ENCODE results near the gene CCNF.

Gene CCNF

GRCh38 chr16:2499454-2499853, 70.2 kb downstream of the CCNF start:
- Histone ChIP-seq H3K27me3 (no peaks in the 10 kb centered on the region), H3K36me3 (peaks cover 0 to 22% (median 4%) of the 10 kb centered on the region in 3 donors), H3K9me3 (no peaks in the 10 kb centered on the region), H3K4me3 (no peak overlapping the region), H3K4me1 (peaks cover 0 to 59% (median 19%) of the 10 kb centered on the region in 4 donors), H3K27ac (no peak overlapping the region)
- intact Hi-C loops (cut with DNase I; ENCODE audit: low total_unique reads): no loop called here
- no peak for TF ChIP-seq CTCF (IDR thresholded peaks at IDR 0.05)
- no peak for DNase-seq

GRCh38 chr16:2499890-2500429, 70.7 kb downstream of the CCNF start:
- H3K4me1 ChIP-seq: peaks cover 0 to 59% (median 19%) of the 10 kb centered on the region in 4 donors
- H3K9me3 ChIP-seq: no peaks in the 10 kb centered on the region
- H3K27me3 ChIP-seq: no peaks in the 10 kb centered on the region
- H3K27ac ChIP-seq: no peak overlapping the region
- no peak for TF ChIP-seq CTCF (IDR thresholded peaks at IDR 0.05)
- no peak for DNase-seq
- peaks cover 0 to 22% (median 4%) of the 10 kb centered on the region in 3 donors for H3K36me3 ChIP-seq
- no peak overlapping the region for H3K4me3 ChIP-seq
- intact Hi-C loops (cut with DNase I; ENCODE audit: low total_unique reads): loop anchor here (2.0 to 5.0 kb wide), 2 partner anchors 73 to 159 kb away; partner anchors contain the start of genes ABCA3 and CCNF

- intact Hi-C loops (cut with DNase I; ENCODE audit: low total_unique reads): loop anchor here (2.0 to 5.0 kb wide), 2 partner anchors 73 to 160 kb away; partner anchors contain the start of genes ABCA3 and CCNF
- peaks cover 0 to 22% (median 4%) of the 10 kb centered on the region in 3 donors for H3K36me3 ChIP-seq
- TF ChIP-seq CTCF (IDR thresholded peaks at IDR 0.05): no peak
- H3K27me3 ChIP-seq: no peaks in the 10 kb centered on the region
- no peak for DNase-seq
- H3K9me3 ChIP-seq: no peaks in the 10 kb centered on the region
- peaks cover 0 to 59% (median 19%) of the 10 kb centered on the region in 4 donors for H3K4me1 ChIP-seq
- no peak overlapping the region for H3K27ac ChIP-seq
- no peak overlapping the region for H3K4me3 ChIP-seq
These were observed 71.2 kb downstream of the CCNF start for GRCh38 chr16:2500430-2500917.

- peaks cover 0 to 19% (median 3%) of the 10 kb centered on the region in 3 donors for H3K36me3 ChIP-seq
- peaks cover 0 to 59% (median 19%) of the 10 kb centered on the region in 4 donors for H3K4me1 ChIP-seq
- peak; percentile 98 to 99 for TF ChIP-seq CTCF (IDR thresholded peaks at IDR 0.05)
- H3K4me3 ChIP-seq: peak overlapping the region in 1 of 2 donors; percentile 35
- H3K27me3 ChIP-seq: no peaks in the 10 kb centered on the region
- no peaks in the 10 kb centered on the region for H3K9me3 ChIP-seq
- no peak overlapping the region for H3K27ac ChIP-seq
- intact Hi-C loops (cut with DNase I; ENCODE audit: low total_unique reads): loop anchor here (2.0 to 5.0 kb wide), 2 partner anchors 74 to 160 kb away; partner anchors contain the start of genes ABCA3 and CCNF
- DNase-seq: peak; percentile 79 to 87
These were observed 71.9 kb downstream of the CCNF start for GRCh38 chr16:2500918-2501750.

- Histone ChIP-seq H3K36me3 (peaks cover 0 to 9% (median 0%) of the 10 kb centered on the region in 3 donors), H3K4me3 (no peak overlapping the region), H3K9me3 (no peaks in the 10 kb centered on the region), H3K4me1 (peaks cover 0 to 48% (median 17%) of the 10 kb centered on the region in 4 donors), H3K27me3 (no peaks in the 10 kb centered on the region), H3K27ac (no peak overlapping the region)
- TF ChIP-seq CTCF (IDR thresholded peaks at IDR 0.05): no peak
- DNase-seq: no peak
- intact Hi-C loops (cut with DNase I; ENCODE audit: low total_unique reads): loop anchor here (2.0 to 5.0 kb wide), 2 partner anchors 75 to 161 kb away; partner anchors contain the start of genes ABCA3 and CCNF
These were observed 73.0 kb downstream of the CCNF start for GRCh38 chr16:2501946-2502895.
